Renal cortical epithelial cell (primary cell): ENCODE results near the gene ERGIC3. TPM values are rescaled to one million over a fixed set of nuclear protein-coding genes. Genes with fewer than 3 reads are reported as not detected.

Experiments used
- DNase-seq: peaks from one replicate; pipeline ENCODE4 v3.0.0-alpha.2; 2011; ENCODE audit warnings: low read depth
- total RNA-seq: library from RNA; depleted of rRNA; stranded (reverse); fragments of >200 nt; gene quantifications from 2 replicates; pipeline ENCODE4 v1.2.3, GENCODE V29; 2014

Gene ERGIC3
- total RNA-seq, 1 donor from 2014 or later: 539 TPM

GRCh38 chr20:35598899-35599775 lies 57.3 kb downstream of the ERGIC3 start:
- DNase-seq: no peak

GRCh38 chr20:35599776-35600120 lies 57.9 kb downstream of the ERGIC3 start:
- no peak for DNase-seq

- DNase-seq: no peak
These were observed 58.5 kb downstream of the ERGIC3 start for GRCh38 chr20:35600176-35600992.

- DNase-seq: peak; percentile 43
These were observed 59.4 kb downstream of the ERGIC3 start for GRCh38 chr20:35600993-35601973.

GRCh38 chr20:35601990-35602389 lies 60.1 kb downstream of the ERGIC3 start:
- no peak for DNase-seq

GRCh38 chr20:35602851-35603495 lies 61.1 kb downstream of the ERGIC3 start:
- DNase-seq: no peak

- peak; percentile 88 for DNase-seq
These were observed 62.0 kb downstream of the ERGIC3 start for GRCh38 chr20:35603695-35604448.

GRCh38 chr20:35604449-35604747 lies 62.5 kb downstream of the ERGIC3 start:
- DNase-seq: no peak

GRCh38 chr20:35606127-35606526 lies 64.2 kb downstream of the ERGIC3 start:
- no peak for DNase-seq

Other genes with a start within 250 kb of the ERGIC3 start
- gene FAM83C, start 249.7 kb upstream of the ERGIC3 start, total RNA-seq: not detected in 2 replicates
- gene UQCC1, start 130.1 kb upstream of the ERGIC3 start, total RNA-seq: 24.3 and 49.3 TPM in 2 replicates
- gene GDF5, start 103.8 kb upstream of the ERGIC3 start, total RNA-seq: 16.0 and 18.2 TPM in 2 replicates
- gene CEP250, start 86.5 kb upstream of the ERGIC3 start, total RNA-seq: 22.7 and 66.0 TPM in 2 replicates
- gene C20orf173, start 12.4 kb upstream of the ERGIC3 start, total RNA-seq: not detected in 2 replicates
- 13.8 and 37.0 TPM in 2 replicates for gene SPAG4, start 73.8 kb downstream of the ERGIC3 start, total RNA-seq
- 73.1 and 119 TPM in 2 replicates for gene CPNE1, start 122.8 kb downstream of the ERGIC3 start, total RNA-seq
- 55.6 and 59.0 TPM in 2 replicates for gene RBM12, start 122.8 kb downstream of the ERGIC3 start, total RNA-seq
- 37.7 and 53.9 TPM in 2 replicates for gene NFS1, start 157.3 kb downstream of the ERGIC3 start, total RNA-seq
- gene ROMO1, start 157.3 kb downstream of the ERGIC3 start, total RNA-seq: 86.9 and 420 TPM in 2 replicates
- gene RBM39, start 200.2 kb downstream of the ERGIC3 start, total RNA-seq: 182 and 322 TPM in 2 replicates
- gene PHF20, start 229.9 kb downstream of the ERGIC3 start, total RNA-seq: 20.0 and 58.4 TPM in 2 replicates